AG20443 (cell line): ENCODE results near the gene CAMK2B.

Source experiments
- DNase-seq: peaks from one replicate; pipeline ENCODE4 v3.0.0; 2012; ENCODE audit warnings: low spot score, mixed read lengths

Gene CAMK2B

GRCh38 chr7:44329888-44330287 lies 4.5 kb upstream of the CAMK2B start:
- DNase-seq, result no peak

GRCh38 chr7:44329081-44329480 lies 3.7 kb upstream of the CAMK2B start:
- no peak for DNase-seq

- no peak for DNase-seq
These were observed 2.6 kb upstream of the CAMK2B start for GRCh38 chr7:44327981-44328380.

- no peak for DNase-seq
These were observed 1.1 kb upstream of the CAMK2B start for GRCh38 chr7:44326261-44327125.

GRCh38 chr7:44325811-44326241 lies 432 bp upstream of the CAMK2B start:
- DNase-seq, result no peak

- DNase-seq, result peak; percentile 21
These were observed 753 bp downstream of the CAMK2B start for GRCh38 chr7:44324481-44325200.

GRCh38 chr7:44324204-44324480 lies 1.3 kb downstream of the CAMK2B start:
- DNase-seq, result no peak

- DNase-seq, result no peak
These were observed 1.8 kb downstream of the CAMK2B start for GRCh38 chr7:44323381-44324203.

GRCh38 chr7:44322631-44323363 lies 2.6 kb downstream of the CAMK2B start:
- no peak for DNase-seq

GRCh38 chr7:44321796-44322195 lies 3.6 kb downstream of the CAMK2B start:
- DNase-seq, result no peak

GRCh38 chr7:44320794-44321371 lies 4.5 kb downstream of the CAMK2B start:
- DNase-seq, result no peak

- DNase-seq, result no peak
These were observed 5.3 kb downstream of the CAMK2B start for GRCh38 chr7:44320141-44320540.

- DNase-seq, result no peak
These were observed 7.1 kb downstream of the CAMK2B start for GRCh38 chr7:44318332-44318731.

GRCh38 chr7:44315301-44315903 lies 10.0 kb downstream of the CAMK2B start:
- DNase-seq, result no peak

- no peak for DNase-seq
These were observed 11.8 kb downstream of the CAMK2B start for GRCh38 chr7:44313621-44314031.

GRCh38 chr7:44313016-44313415 lies 12.4 kb downstream of the CAMK2B start:
- no peak for DNase-seq

GRCh38 chr7:44311561-44312495 lies 13.6 kb downstream of the CAMK2B start:
- DNase-seq, result no peak

GRCh38 chr7:44310221-44310848 lies 15.1 kb downstream of the CAMK2B start:
- DNase-seq, result peak; percentile 12

- DNase-seq, result peak; percentile 91
These were observed 15.9 kb downstream of the CAMK2B start for GRCh38 chr7:44309271-44310091.
